GM19372 (cell line): ENCODE results near the gene HNMT.
A peak's percentile ranks its signal among the peaks of the same experiment; 100 is the strongest.

ENCODE experiments used
- ATAC-seq: cut with Tn5 transposase; IDR thresholded peaks from one replicate; pipeline ENCODE4 v1.9.1; 2021; ENCODE audit warnings: mild to moderate bottlenecking, low read depth, moderate library complexity; ENCODE audit not compliant: unreplicated experiment

The HNMT gene

GRCh38 chr2:138009622-138010021 lies 45.3 kb downstream of the HNMT start:
- no peak for ATAC-seq

- no peak for ATAC-seq
Measured at GRCh38 chr2:138010890-138011289, 46.6 kb downstream of the HNMT start.

- no peak for ATAC-seq
Measured at GRCh38 chr2:138012082-138012481, 47.8 kb downstream of the HNMT start.

GRCh38 chr2:138012968-138013367 lies 48.7 kb downstream of the HNMT start:
- no peak for ATAC-seq

- no peak for ATAC-seq
Measured at GRCh38 chr2:138013639-138014038, 49.4 kb downstream of the HNMT start.

GRCh38 chr2:138015494-138015893 lies 51.2 kb downstream of the HNMT start:
- no peak for ATAC-seq

- no peak for ATAC-seq
Measured at GRCh38 chr2:138016351-138017087, 52.2 kb downstream of the HNMT start.

GRCh38 chr2:138017824-138018223 lies 53.6 kb downstream of the HNMT start:
- ATAC-seq: no peak

- ATAC-seq: no peak
Measured at GRCh38 chr2:138018866-138019688, 54.8 kb downstream of the HNMT start.

GRCh38 chr2:138020432-138020831 lies 56.2 kb downstream of the HNMT start:
- no peak for ATAC-seq

- no peak for ATAC-seq
Measured at GRCh38 chr2:138021154-138021553, 56.9 kb downstream of the HNMT start.

GRCh38 chr2:138023298-138023697 lies 59.0 kb downstream of the HNMT start:
- ATAC-seq: no peak

GRCh38 chr2:138023976-138024375 lies 59.7 kb downstream of the HNMT start:
- no peak for ATAC-seq

GRCh38 chr2:138026111-138027020 lies 62.1 kb downstream of the HNMT start:
- no peak for ATAC-seq

GRCh38 chr2:138028538-138028937 lies 64.3 kb downstream of the HNMT start:
- ATAC-seq: peak; percentile 53

- ATAC-seq: no peak
Measured at GRCh38 chr2:138029276-138029675, 65.0 kb downstream of the HNMT start.

- ATAC-seq: peak; percentile 44
Measured at GRCh38 chr2:138030459-138030858, 66.2 kb downstream of the HNMT start.

GRCh38 chr2:138032334-138032733 lies 68.1 kb downstream of the HNMT start:
- no peak for ATAC-seq

- no peak for ATAC-seq
Measured at GRCh38 chr2:138034536-138034935, 70.3 kb downstream of the HNMT start.

- ATAC-seq: no peak
Measured at GRCh38 chr2:138035608-138036217, 71.4 kb downstream of the HNMT start.
